Measurements from ENCODE around the gene TDRD5.

DNA sequence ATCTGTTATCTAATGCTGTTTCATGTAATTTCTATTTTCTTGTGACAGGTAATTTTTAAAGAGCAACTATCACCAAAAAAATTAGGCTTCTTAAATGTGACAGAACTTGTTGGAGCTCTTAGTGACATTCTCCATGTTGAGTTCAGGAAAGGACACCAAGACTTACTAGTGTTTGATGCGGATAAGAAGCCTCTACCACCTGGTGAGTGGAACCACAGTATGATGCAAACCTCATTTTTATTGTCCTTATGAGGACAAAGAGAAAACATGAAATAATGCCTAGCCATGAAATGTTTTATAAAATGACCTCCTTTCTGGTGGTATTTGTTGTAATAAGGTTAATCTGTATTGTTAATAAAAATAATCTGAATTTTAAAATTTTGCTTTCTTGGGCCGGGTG, 39.1 kb downstream of the TDRD5 start:
- TF ChIP-seq, protein P1, sequence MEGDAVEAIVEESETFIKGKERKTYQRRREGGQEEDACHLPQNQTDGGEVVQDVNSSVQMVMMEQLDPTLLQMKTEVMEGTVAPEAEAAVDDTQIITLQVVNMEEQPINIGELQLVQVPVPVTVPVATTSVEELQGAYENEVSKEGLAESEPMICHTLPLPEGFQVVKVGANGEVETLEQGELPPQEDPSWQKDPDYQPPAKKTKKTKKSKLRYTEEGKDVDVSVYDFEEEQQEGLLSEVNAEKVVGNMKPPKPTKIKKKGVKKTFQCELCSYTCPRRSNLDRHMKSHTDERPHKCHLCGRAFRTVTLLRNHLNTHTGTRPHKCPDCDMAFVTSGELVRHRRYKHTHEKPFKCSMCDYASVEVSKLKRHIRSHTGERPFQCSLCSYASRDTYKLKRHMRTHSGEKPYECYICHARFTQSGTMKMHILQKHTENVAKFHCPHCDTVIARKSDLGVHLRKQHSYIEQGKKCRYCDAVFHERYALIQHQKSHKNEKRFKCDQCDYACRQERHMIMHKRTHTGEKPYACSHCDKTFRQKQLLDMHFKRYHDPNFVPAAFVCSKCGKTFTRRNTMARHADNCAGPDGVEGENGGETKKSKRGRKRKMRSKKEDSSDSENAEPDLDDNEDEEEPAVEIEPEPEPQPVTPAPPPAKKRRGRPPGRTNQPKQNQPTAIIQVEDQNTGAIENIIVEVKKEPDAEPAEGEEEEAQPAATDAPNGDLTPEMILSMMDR (IDR thresholded peaks at IDR 0.05 in 8 of 11, conservative IDR thresholded peaks at IDR 0.05 in 3 of 11): no peak
- no peak for TF ChIP-seq POLR2A (IDR thresholded peaks at IDR 0.05)
